GM10266 (cell line): ENCODE measurements around the gene PLAAT2.
"Not testable (repeated sequence)": the region's sequence is repeated elsewhere in the genome, so short reads cannot be mapped to it uniquely, and the experiment has no call there.

ENCODE experiments used
- DNase-seq: peaks from one replicate; pipeline ENCODE4 v3.0.0; 2012; ENCODE audit errors: extremely low spot score
- TF ChIP-seq, protein P1 (sequence below): IDR thresholded peaks from 2 replicates; pipeline ENCODE4 v1.5.1; 2012; ENCODE audit warnings: mild to moderate bottlenecking, low read depth; ENCODE audit not compliant: control insufficient read depth, insufficient read depth; ENCODE audit errors: missing control alignments

PLAAT2 gene

DNA sequence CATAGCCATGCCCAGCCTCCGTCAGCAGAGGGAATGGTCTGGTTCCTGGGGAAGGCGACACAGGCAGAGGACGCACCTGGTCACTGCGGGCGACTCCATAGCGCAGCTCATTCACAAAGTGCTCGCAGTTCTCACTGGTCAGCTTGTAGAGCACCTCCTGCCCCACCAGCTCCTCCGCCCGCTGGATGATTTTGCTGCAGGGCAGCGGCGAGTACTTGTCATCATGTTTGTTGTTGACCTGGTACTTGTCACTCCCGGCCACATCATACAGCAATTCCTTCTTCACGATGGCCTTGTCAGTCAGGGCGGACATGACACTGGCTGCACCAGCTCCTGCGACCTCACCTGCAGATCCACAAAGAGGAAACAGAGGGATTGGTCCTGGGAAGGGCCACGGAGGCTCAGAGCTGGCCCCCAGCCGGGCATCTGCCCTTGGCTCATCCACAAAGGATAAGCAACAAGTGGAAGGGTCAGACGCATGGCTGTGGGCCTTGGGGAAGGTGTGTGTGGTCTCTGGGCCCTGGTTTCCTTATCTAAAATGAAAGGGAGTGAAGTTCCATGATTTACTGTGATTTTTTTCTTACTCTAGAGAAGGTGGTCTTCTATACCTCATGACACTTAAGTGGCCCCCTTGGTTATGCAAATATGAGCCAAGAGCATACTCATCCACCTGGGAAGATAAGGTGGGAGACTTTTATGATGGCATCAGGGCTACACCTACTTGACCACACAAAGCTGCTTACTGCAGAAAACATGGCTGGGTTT, 27.0 kb upstream of the PLAAT2 start:
- TF ChIP-seq, protein P1, sequence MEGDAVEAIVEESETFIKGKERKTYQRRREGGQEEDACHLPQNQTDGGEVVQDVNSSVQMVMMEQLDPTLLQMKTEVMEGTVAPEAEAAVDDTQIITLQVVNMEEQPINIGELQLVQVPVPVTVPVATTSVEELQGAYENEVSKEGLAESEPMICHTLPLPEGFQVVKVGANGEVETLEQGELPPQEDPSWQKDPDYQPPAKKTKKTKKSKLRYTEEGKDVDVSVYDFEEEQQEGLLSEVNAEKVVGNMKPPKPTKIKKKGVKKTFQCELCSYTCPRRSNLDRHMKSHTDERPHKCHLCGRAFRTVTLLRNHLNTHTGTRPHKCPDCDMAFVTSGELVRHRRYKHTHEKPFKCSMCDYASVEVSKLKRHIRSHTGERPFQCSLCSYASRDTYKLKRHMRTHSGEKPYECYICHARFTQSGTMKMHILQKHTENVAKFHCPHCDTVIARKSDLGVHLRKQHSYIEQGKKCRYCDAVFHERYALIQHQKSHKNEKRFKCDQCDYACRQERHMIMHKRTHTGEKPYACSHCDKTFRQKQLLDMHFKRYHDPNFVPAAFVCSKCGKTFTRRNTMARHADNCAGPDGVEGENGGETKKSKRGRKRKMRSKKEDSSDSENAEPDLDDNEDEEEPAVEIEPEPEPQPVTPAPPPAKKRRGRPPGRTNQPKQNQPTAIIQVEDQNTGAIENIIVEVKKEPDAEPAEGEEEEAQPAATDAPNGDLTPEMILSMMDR = no peak
- DNase-seq = no peak

DNA sequence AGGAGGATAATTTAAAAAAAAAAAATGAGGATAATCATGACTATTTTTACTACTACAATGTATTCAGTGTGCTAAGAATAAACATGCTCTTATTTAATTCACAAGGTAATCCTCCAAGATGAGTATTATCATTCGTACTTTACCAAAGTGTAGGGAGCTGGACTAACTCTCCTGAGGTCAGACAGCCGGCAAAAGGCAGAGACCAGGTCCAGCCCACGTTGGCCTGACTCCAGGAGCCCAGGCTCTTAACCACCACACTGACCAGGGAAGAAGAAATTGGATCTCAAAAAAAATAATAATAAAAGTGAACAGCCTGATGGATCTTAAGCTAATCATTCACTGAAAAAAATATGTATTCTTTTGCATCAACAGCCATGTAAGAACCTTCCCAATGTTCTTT, 25.8 kb upstream of the PLAAT2 start:
- no peak for DNase-seq
- TF ChIP-seq, protein P1 = no peak

DNA sequence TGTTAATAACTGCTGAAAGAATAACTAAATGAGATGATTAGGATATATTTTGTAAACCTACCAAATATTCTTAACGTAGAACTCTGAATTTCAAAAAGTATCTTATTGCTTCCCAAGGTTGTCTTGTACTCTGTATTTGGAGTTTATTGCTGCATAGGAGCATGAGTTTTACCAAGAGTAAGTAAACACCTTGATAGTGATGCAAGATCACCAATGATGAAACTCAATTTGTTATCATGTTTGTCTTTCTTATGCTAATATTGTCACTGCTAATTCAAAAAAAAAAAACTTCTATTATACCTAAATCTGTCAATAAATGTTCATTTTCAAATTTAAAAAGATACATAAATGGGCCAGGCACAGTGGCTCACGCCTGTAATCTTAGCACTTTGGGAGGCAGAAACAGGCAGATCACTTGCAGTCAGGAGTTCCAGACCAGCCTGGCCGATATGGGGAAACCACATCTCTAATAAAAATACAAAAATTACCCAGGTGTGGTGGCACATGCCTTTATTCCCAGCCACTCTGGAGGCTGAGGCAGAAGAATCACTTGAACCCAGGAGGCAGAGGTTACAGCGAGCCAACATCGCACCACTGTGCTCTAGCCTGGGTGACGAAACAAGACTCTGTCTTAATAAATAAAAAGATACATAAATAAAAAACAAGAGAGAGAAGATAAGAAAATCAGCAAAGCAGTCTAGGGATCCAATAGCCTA, 23.4 kb upstream of the PLAAT2 start:
- DNase-seq = no peak
- TF ChIP-seq, protein P1 = no peak

DNA sequence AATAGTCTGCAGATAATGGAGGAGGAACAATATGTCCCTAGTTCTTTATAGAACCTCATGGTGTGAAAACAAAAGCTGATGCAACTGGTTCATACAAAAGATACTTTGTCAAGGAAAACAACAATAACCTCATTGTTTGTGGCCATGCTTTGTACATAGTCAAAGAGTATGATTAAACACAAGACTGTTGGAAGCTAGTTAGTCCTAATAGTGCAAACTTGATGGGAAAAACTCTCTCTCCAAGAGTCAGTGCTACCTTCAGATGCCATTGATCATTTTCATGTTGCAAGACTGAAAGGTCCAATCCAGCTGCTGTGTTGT, 20.1 kb upstream of the PLAAT2 start:
- TF ChIP-seq, protein P1 = no peak
- DNase-seq = no peak

DNA sequence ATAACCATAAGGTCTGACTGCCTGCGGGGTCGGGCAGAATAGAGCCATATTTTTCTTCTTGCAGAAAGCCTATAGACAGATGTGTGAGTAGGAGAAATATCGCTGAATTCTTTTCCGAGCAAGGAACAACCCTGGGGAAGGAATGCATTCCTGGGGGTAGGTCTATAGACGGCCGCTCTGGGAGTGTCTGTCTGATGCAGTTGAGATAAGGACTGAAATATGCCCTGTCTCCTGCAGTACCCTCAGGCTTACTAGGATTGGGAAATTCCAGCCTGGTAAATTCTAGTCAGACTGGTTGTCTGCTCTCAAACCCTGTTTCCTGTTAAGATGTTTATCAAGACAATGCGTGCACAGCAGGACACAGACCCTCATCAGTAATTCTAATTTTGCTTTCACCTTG, 18.0 kb upstream of the PLAAT2 start:
- not testable (repeated sequence) for DNase-seq

DNA sequence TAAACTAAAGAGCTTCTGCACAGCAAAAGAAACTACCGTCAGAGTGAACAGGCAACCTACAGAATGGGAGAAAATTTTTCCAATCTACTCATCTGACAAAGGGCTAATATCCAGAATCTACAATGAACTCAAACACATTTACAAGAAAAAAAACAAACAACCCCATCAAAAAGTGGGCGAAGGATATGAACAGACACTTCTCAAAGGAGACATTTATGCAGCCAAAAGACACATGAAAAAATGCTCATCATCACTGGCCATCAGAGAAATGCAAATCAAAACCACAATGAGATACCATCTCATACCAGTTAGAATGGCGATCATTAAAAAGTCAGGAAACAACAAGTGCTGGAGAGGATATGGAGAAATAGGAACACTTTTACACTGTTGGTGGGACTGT, 15.7 kb upstream of the PLAAT2 start:
- not testable (repeated sequence) for DNase-seq

DNA sequence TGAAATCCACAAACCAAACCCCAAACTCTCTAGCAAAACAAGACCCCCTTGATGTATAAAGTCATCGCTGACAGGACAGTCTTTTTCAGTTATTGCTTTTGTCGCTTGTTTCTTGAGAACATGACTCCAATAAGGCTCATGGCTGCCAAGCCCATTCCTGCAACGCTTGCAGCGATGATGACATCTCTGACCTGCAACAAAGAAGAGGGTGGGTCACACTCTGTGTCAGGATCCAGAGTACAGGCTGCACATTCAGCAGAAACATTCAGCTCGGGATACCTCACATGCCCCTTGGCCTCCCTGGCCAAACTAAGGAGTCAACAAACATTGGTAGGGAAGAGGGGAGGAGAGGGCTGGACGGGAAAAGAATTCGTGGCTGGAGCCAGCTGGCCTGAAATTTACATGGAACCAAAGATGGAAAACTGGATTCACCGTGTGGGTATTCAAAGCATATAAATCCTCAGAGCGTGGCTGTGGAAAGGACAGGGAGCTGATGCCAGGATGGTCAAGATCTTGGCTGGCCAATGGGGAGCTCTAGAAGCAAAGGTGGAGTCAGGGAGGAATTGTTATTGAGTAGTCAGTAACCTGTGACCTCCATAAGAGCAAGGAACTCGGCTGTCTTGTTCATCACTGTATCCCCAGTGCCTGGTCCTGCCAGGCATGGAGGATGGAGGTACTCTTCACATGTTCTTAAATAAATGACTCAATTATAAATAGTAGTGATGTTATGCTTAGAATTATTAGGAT, 11.8 kb upstream of the PLAAT2 start:
- DNase-seq = no peak
- TF ChIP-seq, protein P1 = no peak
